ENCODE data around the gene YOD1.
"Not testable (repeated sequence)": the region's sequence is repeated elsewhere in the genome, so short reads cannot be mapped to it uniquely, and the experiment has no call there.

Gene YOD1

DNA sequence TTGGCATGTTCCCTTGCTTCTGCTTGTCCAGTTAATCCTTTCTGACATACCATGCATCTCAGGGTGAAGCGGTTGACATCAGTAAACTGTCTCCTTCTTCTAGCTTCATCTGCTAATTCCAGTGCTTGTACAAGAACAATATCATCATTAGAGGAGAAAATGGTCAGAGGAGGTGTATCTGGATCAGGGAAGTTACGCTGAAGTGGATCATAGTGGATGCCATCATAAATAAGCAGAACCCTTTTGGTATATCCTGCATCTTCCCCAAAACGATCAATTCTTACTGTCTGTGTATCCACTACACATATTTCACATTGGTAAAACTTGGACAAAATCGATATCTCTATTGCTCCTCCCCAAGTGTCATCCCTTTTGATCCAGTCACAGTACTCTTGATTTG, 2.0 kb downstream of the YOD1 start:
- DNase-seq (ENCODE audit: low read depth in 2 of 2), result no peak

DNA sequence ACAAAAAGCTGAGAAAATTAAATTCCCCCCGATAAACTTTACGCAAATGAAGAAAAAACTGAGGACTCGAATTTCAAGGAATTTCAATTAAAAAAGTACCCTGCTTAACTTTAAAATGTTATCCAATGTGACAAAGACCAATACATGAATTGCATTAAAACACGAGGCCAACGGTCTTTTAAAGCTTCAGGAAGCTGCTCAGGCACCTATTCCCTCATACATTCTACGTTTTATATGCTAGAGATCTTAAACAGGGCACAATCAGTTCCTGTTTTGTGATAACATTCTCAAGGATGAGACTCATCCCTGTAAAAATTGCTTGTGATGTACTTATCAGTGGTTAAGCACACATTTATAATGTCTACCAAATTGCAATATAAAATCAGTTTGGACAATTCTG, 3.0 kb downstream of the YOD1 start:
- DNase-seq (ENCODE audit: low read depth in 2 of 2), result no peak

DNA sequence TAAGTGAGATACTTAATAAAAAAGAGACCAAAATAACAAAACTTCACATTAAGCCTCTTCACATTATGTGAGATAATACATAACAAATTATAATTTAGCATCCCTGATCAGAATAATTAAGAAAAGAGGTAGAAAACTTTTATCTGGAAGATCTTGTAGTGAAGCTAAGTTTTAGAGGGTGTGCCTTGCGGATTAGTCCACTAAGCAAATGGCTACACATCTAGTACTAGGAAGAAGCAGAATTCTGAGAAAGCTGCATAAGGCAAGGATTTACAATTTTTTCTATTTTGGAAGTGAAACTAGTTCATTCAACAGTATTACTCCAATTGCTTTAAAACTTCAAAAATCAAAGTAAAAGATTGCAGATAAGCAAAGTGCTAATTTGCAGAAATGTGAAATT, 3.5 kb downstream of the YOD1 start:
- DNase-seq (ENCODE audit: low read depth in 2 of 2), result no peak

DNA sequence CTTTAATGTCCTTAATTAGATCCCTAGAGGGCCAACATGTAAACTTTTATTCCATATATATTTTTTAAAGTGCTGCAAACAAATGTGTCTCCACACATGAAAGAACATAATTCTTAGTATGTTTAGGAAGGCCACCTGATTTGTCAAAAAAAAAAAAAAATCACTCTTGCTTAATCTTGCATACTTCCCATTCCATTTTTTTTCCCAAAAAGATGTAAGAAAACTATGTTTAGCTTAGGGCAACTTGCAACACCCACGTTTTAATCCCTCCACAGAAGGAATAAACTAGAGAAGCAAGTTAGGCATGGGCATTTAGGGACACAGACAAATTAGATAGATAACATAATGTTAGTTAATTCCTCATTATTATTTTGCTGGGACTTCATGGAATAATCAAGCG, 5.6 kb downstream of the YOD1 start:
- DNase-seq (ENCODE audit: low read depth in 2 of 2), result no peak

DNA sequence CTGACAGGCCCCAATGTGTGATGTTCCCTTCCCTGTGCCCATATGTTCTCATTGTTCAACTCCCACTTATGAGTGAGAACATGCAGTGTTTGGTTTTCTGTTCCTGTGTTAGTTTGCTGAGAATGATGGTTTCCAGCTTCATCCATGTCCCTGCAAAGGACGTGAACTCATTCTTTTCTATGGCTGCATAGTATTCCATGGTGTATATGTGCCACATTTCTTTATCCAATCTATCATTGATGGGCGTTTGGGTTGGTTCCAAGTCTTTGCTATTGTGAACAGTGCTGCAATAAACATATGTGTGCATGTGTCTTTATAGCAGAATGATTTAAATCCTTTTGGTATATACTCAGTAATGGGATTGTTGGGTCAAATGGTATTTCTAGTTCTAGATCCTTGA, 9.6 kb downstream of the YOD1 start:
- DNase-seq (ENCODE audit: low read depth in 2 of 2), result not testable (repeated sequence)

DNA sequence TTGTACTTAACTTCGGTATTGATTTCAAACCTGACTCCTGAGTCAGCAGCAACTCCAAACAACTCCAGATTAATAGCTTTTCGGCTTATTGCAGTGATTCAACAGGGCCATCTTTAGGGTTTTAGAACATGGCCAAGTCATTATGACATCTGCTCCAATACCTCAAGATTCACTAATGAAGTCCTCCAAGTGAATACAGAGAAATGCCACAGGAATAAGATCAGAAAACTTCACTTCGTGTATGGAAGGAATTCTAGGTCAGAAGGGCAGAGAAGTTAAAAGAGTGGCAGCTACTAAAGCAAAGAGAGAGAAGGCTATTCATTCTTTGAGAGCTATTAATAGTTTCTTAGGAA, 10.9 kb downstream of the YOD1 start:
- DNase-seq (ENCODE audit: low read depth in 2 of 2), result no peak

DNA sequence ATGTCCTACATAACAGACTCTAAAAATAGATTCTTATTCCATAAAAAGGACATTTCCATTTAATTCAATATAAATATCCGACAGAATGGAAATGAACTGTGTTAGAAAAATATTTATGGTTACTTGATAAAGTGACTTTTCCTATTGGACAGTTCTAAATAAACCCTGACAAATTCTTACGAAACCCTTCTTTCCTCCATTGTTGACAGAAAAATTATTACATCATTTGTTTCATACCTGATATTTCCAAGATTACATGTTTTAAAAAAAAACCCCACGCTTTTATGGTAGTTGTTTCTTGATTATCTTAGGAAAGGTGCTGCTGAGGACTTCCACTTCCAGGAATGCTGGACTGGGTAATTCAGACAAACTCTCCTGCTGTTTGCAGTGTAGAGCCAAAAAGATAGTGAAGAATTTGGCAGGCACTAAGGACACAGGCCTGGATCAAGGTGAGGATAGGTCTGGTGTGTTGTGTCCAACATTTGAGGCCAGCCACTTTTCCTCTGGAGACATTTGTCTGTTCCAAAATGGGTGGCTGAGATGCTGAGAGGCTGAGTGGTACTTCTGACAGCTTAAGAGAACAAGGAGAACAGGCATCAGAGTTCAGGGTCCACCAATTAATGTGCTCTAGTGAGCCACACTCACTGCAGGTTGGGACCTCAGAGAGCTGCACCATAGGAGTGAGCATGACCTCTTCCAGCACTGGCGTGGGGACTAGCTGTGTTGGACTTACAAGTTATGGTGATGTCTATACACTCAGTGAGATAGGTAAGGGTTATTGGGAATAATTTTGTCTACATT, 11.4 kb downstream of the YOD1 start:
- DNase-seq (ENCODE audit: low read depth in 2 of 2), result no peak

DNA sequence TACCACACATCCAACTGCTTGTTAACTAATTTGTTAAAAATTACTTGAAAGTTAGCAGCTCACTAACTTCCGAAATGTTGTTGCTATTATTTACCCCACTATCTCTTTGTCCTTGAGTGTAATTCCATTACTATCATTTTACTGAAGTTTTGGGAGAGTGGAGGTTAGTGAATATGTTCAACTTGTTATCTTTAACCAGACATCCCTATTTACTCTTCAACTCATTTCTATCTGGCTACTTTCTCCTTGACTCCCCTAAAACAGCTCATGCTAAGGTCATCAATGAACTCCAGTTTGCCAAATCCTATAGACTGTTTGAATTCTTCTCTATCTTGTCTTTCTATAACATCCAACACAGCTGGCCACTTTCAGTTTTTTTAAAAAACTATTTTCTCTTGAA, 14.1 kb downstream of the YOD1 start:
- DNase-seq (ENCODE audit: low read depth in 2 of 2), result no peak

DNA sequence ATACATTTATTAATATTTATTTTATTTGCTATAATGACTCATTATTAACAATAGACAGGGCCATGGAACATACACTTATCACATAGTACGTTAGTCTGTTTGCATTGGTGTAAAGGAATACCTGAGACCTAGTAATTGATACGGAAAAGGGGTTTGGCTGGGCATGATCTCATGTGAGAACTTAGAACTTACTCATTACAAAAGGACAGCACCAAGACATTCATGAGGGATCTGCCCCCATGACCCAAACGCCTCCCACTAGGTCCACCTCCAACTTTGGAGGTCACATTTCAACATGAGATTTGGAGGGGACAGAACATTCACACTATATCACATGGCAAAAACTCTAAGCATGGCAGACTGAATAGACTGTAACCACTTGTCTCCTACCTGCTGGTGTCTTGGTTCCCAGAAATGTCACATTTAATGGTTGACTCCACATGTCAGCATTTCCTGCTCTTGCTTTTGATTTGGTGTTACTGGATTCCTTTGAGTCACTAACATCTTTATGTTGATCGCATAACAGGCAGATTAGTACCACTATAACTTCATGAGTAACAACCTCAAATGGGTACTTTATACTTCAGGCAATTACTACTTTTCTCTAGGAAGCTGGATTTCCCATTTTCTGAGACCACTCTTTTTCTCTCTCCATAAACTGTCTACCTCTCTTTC, 15.0 kb downstream of the YOD1 start:
- no peak for DNase-seq (ENCODE audit: low read depth in 2 of 2)

DNA sequence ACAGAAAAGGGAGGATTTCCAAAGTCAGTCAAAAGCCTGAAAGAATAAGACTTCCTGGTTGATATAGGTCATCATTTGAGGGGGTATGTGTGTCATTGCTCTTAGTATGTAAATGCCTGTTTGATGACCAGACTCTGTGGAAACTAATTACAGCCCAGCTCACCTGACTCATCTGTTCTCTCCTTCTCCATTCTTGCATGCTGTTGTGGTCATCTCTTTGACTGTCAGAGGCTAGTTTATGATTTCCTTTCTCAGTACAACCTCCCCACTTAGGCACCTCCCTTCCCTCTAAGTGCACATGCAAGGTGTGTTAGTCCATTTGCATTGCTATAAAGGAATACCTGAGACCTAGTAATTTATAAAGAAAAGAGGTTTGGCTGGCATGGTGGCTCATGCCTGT, 16.0 kb downstream of the YOD1 start:
- no peak for DNase-seq (ENCODE audit: low read depth in 2 of 2)

DNA sequence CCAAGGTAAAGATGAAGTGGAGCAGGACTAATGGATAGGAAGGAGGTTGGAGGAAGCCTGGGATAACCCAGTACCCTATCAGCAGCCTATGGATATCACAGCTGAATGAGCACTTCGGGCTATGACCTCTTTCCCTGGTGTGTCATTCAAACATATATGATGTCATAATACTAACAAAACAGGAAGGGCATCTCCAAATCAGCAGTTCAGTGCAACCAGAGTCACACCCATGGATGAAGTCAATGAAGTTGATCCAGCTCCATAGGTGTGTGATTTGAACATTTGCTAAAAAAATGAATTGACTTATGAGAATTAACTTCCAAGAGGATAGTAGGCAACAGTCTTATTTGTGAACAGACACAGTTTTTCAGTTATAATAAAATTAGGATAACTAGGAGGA, 16.8 kb downstream of the YOD1 start:
- no peak for DNase-seq (ENCODE audit: low read depth in 2 of 2)

DNA sequence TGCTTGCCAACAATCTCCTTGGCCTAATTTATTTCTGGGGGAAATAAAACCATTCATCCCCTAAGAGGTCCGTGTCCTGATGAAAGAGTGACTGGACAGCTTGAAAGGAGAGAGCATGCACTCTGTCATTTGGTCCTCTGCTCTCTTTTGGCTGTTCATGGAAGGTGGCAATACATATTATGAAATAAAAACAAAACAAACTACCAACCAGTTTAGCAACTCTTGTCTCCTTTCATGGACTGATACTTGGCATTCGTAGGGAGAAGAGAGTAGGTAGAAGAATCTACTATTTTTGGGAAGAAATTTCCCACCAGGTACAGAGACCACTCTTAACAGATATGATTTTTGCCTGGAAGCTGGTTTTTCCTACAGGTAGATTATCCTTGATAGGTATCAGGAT, 17.7 kb downstream of the YOD1 start:
- DNase-seq (ENCODE audit: low read depth in 2 of 2), result no peak

DNA sequence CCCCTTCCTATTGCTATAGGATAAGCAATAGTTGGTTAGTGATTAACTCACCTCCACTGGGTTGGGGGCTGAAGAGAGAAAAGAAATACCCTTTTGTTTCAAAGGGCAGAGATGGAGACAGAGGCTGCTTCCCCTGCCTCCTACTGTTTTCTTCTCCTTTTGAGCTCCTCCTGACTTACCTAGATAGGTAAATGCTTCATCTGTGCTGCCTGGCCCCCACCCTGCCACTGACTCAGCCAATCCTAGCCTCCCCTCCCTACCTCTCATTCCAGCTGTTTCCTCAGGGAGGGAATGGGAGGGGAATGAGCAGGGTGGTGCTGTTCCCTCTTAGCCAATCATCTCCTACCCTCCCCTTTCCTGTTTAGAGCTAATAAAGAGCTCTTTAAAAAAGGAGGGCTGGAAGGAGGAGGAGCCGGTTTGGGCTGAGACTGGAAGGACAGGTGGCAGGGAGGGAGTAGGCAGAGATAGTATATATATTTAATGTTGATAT, 18.4 kb downstream of the YOD1 start, which contains the start of gene C1orf116:
Gene C1orf116, minus strand, starts transcription at position 229 of the 490 bp plus-strand sequence. CDS start 5,158 bp downstream, outside the sequence.
- DNase-seq (ENCODE audit: low read depth in 2 of 2), result no peak

DNA sequence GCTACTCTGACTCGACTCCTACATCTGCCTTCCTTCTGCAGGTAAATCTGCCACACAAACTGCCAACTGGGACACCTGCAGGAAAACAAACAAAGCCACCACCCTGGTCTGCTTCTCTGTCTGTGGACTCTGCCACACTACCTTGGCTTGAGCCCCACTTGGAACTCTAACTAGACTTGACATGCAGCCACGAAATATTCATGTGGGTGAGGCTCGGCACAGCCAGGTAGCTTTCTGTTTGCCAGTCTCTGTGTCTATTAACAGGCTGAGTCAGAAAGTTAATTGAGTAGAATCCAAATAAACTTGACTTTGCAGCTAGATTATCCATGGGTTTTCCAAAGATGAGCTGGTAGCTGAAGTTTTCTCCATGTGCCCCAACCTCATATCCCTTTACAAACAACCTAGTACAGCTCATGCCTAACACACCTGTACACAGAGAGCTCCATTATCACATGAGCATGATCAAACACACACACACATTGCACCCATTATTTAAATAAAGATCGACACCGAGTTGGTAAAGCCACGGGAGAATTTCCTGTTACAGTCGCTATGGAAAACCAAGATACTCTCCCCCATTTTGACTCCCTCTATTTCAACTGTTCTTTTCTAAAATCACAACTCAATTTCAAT, 19.3 kb downstream of the YOD1 start:
- DNase-seq (ENCODE audit: low read depth in 2 of 2), result no peak

DNA sequence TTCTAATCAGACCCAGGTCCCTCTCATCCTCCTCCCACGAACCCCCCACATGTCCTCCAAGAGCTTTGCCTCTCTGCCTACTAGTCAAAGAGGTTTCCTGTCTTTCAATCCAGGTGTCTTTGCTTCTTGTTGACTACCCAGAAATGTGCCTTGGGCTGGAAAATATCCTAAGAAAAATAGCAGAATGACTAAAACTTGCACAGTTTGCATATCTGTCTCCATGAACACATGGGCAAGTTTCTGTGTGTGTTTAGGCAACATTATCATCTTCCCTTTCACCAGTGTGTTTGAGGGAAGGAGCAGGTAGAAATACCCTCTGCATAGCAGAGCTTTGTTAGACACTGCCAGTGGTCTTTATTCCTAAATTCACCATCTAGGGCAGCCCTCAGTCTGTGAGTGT, 20.0 kb downstream of the YOD1 start:
- DNase-seq (ENCODE audit: low read depth in 2 of 2), result no peak

DNA sequence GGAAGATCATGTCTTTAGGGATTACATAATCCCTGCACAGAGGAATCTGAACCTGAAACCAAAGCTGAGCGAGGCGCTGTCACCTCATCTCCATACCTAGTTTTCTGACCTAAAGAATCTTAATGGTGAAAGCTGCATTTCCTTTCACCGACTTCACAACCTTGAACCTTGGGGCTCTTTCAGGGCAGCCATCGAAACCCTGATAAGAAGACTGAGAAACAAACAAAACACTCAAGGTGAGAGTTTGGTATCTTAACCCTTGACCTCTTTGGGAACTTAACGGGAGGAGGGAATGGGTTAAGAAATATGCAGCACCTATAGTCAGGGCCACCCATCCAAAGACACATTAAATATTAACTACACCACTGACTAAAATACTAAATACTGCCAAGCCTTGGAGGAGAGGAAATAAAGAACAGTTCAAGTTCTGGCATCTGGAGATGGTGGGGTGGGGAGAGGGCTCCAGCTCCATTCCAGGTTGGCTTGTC, 20.4 kb downstream of the YOD1 start:
- no peak for DNase-seq (ENCODE audit: low read depth in 2 of 2)

DNA sequence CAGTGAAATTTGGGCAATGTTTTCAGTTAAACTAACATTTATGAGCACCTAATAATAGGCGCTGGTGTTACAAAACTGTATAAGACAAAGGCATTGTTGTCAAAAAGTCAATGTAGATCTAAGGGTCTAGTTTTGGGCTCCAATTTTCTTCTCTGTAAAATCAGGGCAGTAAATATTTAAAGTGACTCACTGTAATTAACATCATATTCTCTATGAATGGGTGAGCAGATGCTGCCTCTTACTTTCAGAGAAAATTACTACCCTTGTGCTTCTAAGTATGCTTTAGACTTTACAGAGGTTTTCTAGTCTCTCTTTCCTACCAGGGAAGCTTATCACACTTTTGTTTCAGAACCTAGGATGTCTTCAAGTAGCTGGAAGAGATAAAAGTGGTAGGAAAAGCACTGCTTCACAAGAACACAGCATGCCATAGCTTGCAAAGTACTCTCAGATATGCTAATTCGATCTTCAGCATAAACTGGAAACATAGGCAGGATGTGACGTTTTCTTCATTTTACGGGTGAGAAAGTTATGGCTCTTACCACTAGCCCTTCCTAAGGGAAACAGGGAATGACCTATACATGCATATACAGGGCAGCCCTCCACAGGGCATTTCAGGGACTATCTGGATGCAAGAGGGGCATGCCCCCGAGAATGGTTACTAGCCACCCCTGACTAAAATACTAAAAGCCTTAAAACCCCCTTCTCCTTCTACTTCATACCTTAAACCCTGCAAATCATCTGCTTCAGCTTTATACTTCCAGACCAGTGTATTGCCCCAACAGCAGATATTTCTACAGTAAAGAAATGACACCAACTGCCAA, 21.1 kb downstream of the YOD1 start:
- no peak for DNase-seq (ENCODE audit: low read depth in 2 of 2)

DNA sequence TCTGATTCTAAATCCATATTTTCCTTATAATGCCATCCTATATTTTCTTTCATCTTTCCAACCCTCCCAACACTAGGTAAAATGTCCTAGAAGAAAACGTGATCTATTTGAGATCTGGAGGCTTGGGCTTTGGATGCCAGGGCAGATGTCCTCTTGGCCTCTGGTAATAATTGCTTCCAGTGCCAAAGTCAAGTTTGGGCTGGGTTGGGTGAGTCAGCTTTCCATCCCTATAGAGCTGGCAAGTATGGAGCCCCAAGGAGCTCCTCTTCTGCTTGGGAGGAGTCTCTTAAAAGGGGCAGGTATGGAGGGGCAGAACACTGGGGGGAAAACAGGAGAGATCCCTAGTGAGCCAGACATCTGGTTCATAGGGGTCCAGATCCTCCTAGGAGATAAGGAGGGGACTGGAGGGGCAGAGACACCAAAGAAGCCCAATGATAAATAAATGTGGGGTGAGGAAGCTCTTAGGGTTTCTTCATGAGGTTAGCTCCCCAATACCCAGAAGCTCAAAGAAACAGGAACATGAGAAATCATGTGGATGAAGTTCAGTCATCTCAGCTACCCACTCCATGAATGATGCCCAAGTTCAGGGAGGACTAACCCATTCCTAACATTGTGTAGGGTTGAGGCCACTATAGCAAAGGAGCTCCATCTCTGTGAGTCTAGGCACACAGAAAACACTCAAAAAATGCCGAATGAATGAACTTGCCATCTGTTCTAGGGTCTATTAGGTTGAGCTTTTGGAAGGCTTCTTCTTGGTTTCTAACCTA, 21.9 kb downstream of the YOD1 start:
- no peak for DNase-seq (ENCODE audit: low read depth in 2 of 2)

DNA sequence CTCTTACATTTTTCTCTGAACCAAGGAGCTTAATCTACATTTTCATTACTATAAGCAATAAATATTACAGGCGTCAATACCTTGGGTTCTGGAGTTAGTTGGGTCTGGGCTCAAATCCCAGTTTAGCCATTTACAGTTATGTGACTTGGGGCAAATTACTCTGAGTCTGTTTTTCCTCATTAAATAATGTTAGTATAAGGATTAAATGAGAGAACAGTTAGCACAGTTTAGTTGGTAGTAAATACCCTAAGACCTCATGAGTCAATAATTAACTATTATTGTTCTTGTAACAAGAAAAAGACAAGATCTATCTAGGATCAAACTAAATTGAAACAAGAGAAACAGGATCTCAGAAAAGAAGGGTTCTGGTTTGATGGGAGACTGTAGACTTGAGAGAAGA, 23.1 kb downstream of the YOD1 start:
- no peak for DNase-seq (ENCODE audit: low read depth in 2 of 2)

DNA sequence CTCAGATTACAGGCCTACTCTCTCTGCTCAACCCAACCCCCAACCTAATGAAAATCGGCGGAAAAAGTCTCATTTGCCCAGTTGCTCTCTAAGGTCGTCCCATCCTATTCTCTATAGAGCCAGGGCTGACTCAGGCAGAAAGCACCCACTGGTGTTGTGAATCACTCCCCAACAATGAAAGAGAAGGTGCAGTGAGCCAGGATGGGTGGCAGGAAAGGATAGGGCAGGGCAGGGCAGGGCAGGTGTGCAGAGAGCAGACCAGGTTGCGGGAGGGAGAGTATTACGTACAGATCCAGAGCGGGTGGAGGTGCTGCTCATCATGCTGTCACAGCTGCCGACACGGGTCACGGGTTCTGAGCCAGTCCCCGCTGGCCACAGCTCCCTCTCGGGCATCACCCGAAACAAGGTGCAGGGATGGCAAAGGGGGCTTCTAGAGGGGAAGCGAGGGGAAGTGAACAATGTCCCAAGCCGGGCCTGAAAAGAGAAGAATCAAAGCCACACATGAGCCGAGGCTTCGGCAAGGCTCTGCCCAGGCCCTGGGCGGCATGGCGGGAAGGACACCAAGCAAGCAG, 23.7 kb downstream of the YOD1 start:
- DNase-seq (ENCODE audit: low read depth in 2 of 2), result no peak

DNA sequence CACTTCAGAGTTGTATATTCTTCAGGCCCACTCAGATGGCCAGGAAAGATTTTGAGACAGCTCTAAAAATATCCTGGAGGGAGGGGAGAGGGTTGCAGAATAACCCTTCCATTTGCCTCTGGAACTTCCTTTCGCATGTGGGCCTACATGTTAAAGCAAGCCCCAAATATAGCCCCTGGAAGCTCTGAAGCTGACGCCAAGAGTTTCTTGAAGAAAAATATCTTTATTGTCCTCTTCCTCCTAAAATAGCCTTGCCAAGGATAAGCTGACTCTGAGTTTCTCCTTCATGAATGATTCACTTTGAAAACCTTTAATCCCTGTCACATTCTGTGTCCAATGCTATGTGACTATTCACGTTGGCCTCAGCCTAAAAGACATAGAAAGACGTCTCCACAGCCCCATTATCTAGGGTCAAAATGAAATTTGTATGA, 24.9 kb downstream of the YOD1 start:
- no peak for DNase-seq (ENCODE audit: low read depth in 2 of 2)

Measured in stimulated activated CD8-positive, alpha-beta memory T cell treated with anti-CD3 and anti-CD28 coated beads, Interleukin-7, amount 100 ng/mL, for 4 hours (primary cell).